ENCODE measurements around the gene SGMS1. TPM values are rescaled to one million over a fixed set of nuclear protein-coding genes. Genes with fewer than 3 reads are reported as not detected.

SGMS1 gene
- total and polyA plus RNA-seq, 2 donors from 2014 or later: 13.6 to 100 TPM

DNA sequence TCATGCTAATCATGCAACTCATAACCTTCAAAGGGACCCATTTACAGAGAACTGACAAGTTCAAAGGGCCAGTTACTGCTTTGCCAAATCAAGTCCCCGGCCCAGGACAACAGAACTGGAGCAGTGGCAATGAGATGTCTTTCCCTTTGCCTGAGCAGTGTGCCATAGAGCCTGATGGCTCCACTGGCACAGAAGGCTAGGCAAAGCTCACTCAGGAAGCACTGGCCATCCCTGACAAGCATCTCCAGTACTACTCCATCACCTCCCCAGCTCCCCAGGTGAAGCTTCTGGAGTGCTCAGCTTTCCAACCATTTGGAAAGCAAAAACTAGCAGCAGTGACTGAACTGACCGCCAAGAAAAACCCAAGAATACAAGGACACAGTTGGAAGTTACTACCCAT lies 108.3 kb downstream of the SGMS1 start:
- no peaks in the 10 kb centered on the region for H3K36me3 ChIP-seq (ENCODE audit: control insufficient read depth in 2 of 3, insufficient read depth in 3 of 3, low read length in 3 of 3)
- DNase-seq (no peak), FAIRE-seq (no peak)
- H3K9ac ChIP-seq (ENCODE audit: low read length in 3 of 3): no peak overlapping the region
- intact Hi-C loops (cut with DNase I): no loop called here
- no peak overlapping the region for H3K4me3 ChIP-seq (ENCODE audit: low read length in 3 of 3)
- no peaks in the 10 kb centered on the region for H3K9me3 ChIP-seq (ENCODE audit: control insufficient read depth in 2 of 3, insufficient read depth in 1 of 3, low read length in 3 of 3)
- H3K27ac ChIP-seq (ENCODE audit: low read depth in 2 of 2, low read length in 2 of 2): no peak overlapping the region
- TF ChIP-seq, protein P1, sequence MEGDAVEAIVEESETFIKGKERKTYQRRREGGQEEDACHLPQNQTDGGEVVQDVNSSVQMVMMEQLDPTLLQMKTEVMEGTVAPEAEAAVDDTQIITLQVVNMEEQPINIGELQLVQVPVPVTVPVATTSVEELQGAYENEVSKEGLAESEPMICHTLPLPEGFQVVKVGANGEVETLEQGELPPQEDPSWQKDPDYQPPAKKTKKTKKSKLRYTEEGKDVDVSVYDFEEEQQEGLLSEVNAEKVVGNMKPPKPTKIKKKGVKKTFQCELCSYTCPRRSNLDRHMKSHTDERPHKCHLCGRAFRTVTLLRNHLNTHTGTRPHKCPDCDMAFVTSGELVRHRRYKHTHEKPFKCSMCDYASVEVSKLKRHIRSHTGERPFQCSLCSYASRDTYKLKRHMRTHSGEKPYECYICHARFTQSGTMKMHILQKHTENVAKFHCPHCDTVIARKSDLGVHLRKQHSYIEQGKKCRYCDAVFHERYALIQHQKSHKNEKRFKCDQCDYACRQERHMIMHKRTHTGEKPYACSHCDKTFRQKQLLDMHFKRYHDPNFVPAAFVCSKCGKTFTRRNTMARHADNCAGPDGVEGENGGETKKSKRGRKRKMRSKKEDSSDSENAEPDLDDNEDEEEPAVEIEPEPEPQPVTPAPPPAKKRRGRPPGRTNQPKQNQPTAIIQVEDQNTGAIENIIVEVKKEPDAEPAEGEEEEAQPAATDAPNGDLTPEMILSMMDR (IDR thresholded peaks at IDR 0.05; ENCODE audit: borderline replicate concordance, extremely low read depth, insufficient read depth): no peak
- H3K27me3 ChIP-seq (ENCODE audit: control insufficient read depth, insufficient read depth, low read length): no peaks in the 10 kb centered on the region
- H3K4me1 ChIP-seq (ENCODE audit: control insufficient read depth in 2 of 3, insufficient read depth in 2 of 3, low read depth in 1 of 3, low read length in 3 of 3): peaks cover 0 to 7% (median 0%) of the 10 kb centered on the region in 3 donors

DNA sequence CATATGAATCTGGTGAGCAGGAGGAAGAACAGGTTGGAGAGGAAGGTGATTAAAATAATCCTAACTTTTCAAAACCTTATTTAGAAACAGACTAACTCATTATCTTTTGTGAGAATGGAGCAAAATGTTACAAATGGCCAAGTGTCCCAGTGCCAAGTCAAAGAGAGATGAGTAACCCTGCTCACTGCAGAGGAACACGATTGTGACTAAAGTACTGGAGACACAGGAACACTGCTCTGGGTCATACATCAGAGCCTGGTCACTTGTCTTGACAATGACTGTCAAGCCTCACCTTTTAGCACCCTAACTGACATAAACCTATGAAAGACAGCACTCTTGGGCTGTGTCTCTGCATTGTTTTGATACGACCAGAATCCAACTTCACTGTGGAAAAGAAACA lies 108.8 kb downstream of the SGMS1 start:
- Histone ChIP-seq H3K36me3 (ENCODE audit: control insufficient read depth in 2 of 3, insufficient read depth in 3 of 3, low read length in 3 of 3) (no peaks in the 10 kb centered on the region), H3K9me3 (ENCODE audit: control insufficient read depth in 2 of 3, insufficient read depth in 1 of 3, low read length in 3 of 3) (no peaks in the 10 kb centered on the region), H3K27me3 (ENCODE audit: control insufficient read depth, insufficient read depth, low read length) (no peaks in the 10 kb centered on the region), H3K4me3 (ENCODE audit: low read length in 3 of 3) (no peak overlapping the region), H3K27ac (ENCODE audit: low read depth in 2 of 2, low read length in 2 of 2) (no peak overlapping the region), H3K9ac (ENCODE audit: low read length in 3 of 3) (no peak overlapping the region), H3K4me1 (ENCODE audit: control insufficient read depth in 2 of 3, insufficient read depth in 2 of 3, low read depth in 1 of 3, low read length in 3 of 3) (peaks cover 0 to 7% (median 0%) of the 10 kb centered on the region in 3 donors)
- intact Hi-C loops (cut with DNase I): no loop called here
- no peak for DNase-seq
- no peak for FAIRE-seq
- TF ChIP-seq, protein P1 (IDR thresholded peaks at IDR 0.05; ENCODE audit: borderline replicate concordance, extremely low read depth, insufficient read depth): no peak

DNA sequence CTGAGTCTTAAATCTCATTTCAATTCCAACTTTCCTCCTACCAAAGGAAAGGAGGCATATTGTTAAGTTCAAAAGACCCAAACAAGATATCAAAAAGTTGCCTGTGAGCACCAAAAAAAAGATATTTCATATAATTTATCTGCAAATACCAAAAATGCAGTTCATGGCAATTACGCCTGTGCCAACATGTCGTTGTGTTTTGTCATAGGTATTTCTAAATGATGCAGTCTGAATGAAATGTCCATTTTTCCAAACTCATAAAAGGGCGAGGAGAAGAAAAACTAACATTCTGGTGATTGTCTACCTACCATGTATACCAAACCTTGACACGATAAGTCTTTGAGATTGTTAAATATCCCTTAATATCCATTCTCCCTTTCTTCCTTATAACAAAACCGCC lies 109.8 kb downstream of the SGMS1 start:
- intact Hi-C loops (cut with DNase I): no loop called here
- Histone ChIP-seq H3K4me3 (ENCODE audit: low read length in 3 of 3) (no peak overlapping the region), H3K9ac (ENCODE audit: low read length in 3 of 3) (no peak overlapping the region), H3K36me3 (ENCODE audit: control insufficient read depth in 2 of 3, insufficient read depth in 3 of 3, low read length in 3 of 3) (no peaks in the 10 kb centered on the region), H3K27me3 (ENCODE audit: control insufficient read depth, insufficient read depth, low read length) (no peaks in the 10 kb centered on the region), H3K27ac (ENCODE audit: low read depth in 2 of 2, low read length in 2 of 2) (no peak overlapping the region), H3K4me1 (ENCODE audit: control insufficient read depth in 2 of 3, insufficient read depth in 2 of 3, low read depth in 1 of 3, low read length in 3 of 3) (peaks cover 0 to 9% (median 7%) of the 10 kb centered on the region in 3 donors), H3K9me3 (ENCODE audit: control insufficient read depth in 2 of 3, insufficient read depth in 1 of 3, low read length in 3 of 3) (no peaks in the 10 kb centered on the region)
- FAIRE-seq (no peak), DNase-seq (no peak)
- TF ChIP-seq, protein P1 (IDR thresholded peaks at IDR 0.05; ENCODE audit: borderline replicate concordance, extremely low read depth, insufficient read depth): no peak
